Karpas-422 (cell line): ENCODE results near the gene CLOCK. TPM values are rescaled to one million over a fixed set of nuclear protein-coding genes. Genes with fewer than 3 reads are reported as not detected.
"Not testable (repeated sequence)": the region's sequence is repeated elsewhere in the genome, so short reads cannot be mapped to it uniquely, and the experiment has no call there.

ENCODE experiments used
- DNase-seq: peaks from one replicate; pipeline ENCODE4 v3.0.0-alpha.2; 2015
- H2AFZ ChIP-seq: fragments of 200-600 bp; sonication (generic); 2 replicates; pipeline ENCODE4 v1.6.1; 2014; ENCODE audit warnings: antibody characterized with exemption, low read length, mixed read lengths
- H3K27ac ChIP-seq: fragments of 200-600 bp; sonication (generic); 2 replicates; pipeline ENCODE4 v1.5.1; 2014; ENCODE audit warnings: mild to moderate bottlenecking, low read length, moderate library complexity
- H3K27me3 ChIP-seq: fragments of 200-600 bp; sonication (generic); 2 replicates; pipeline ENCODE4 v1.6.1; 2014; ENCODE audit warnings: low read length, mixed read lengths
- H3K36me3 ChIP-seq: fragments of 200-600 bp; sonication (generic); 2 replicates; pipeline ENCODE4 v1.6.1; 2014; ENCODE audit warnings: low read length, mixed read lengths; ENCODE audit not compliant: insufficient read depth
- H3K4me1 ChIP-seq: fragments of 200-600 bp; sonication (generic); 2 replicates; pipeline ENCODE4 v1.6.1; 2014; ENCODE audit warnings: mild to moderate bottlenecking, low read length, mixed read lengths
- H3K4me2 ChIP-seq: fragments of 200-600 bp; sonication (generic); 2 replicates; pipeline ENCODE4 v1.6.1; 2014; ENCODE audit warnings: low read length, low read depth, mild to moderate bottlenecking; ENCODE audit not compliant: poor library complexity, severe bottlenecking
- H3K4me3 ChIP-seq: fragments of 200-600 bp; sonication (generic); 2 replicates; pipeline ENCODE4 v1.5.1; 2014; ENCODE audit warnings: mild to moderate bottlenecking, antibody characterized with exemption, low read length, mixed read lengths
- H3K79me2 ChIP-seq: fragments of 200-600 bp; sonication (generic); 2 replicates; pipeline ENCODE4 v1.6.1; 2014; ENCODE audit warnings: mild to moderate bottlenecking, low read length, mixed read lengths
- H3K9ac ChIP-seq: fragments of 200-600 bp; sonication (generic); 2 replicates; pipeline ENCODE4 v1.6.0; 2014; ENCODE audit warnings: low read length
- H3K9me2 ChIP-seq: fragments of 200-600 bp; sonication (generic), shearing (Covaris generic); replicated peaks from 2 replicates; pipeline ENCODE4 v1.6.0; 2014; ENCODE audit warnings: mild to moderate bottlenecking, low read length, moderate library complexity; ENCODE audit not compliant: insufficient read depth
- H3K9me3 ChIP-seq: fragments of 300-700, 200-600 bp; sonication (generic); 2 replicates; pipeline ENCODE4 v1.6.1; 2014; ENCODE audit warnings: low read length, mixed read lengths
- H4K20me1 ChIP-seq: fragments of 200-600 bp; sonication (generic); 2 replicates; pipeline ENCODE4 v1.6.1; 2014; ENCODE audit warnings: mild to moderate bottlenecking, antibody characterized with exemption, low read length, low read depth; ENCODE audit not compliant: insufficient read depth
- total RNA-seq: library from RNA; depleted of rRNA; stranded (reverse); fragments of >200 nt; shearing (Covaris generic); gene quantifications from 2 replicates; pipeline ENCODE4 v1.2.3, GENCODE V29; 2014; ENCODE audit warnings: low replicate concordance

The CLOCK gene
- total RNA-seq, 1 experiment from 2014 or later = 2.3 TPM

GRCh38 chr4:55568905-55569504, 22.3 kb upstream of the CLOCK start:
- no peak for DNase-seq
- Histone ChIP-seq H3K4me1 (no peaks in the 10 kb centered on the region), H3K9ac (no peak overlapping the region), H3K79me2 (no peaks in the 10 kb centered on the region), H2AFZ (no peak overlapping the region), H3K4me2 (no peak overlapping the region), H3K4me3 (no peak overlapping the region), H3K36me3 (no peaks in the 10 kb centered on the region), H3K9me2 (no peaks in the 10 kb centered on the region), H3K27me3 (no peaks in the 10 kb centered on the region), H4K20me1 (no peaks in the 10 kb centered on the region), H3K9me3 (no peaks in the 10 kb centered on the region), H3K27ac (no peak overlapping the region)

GRCh38 chr4:55561889-55562288, 15.2 kb upstream of the CLOCK start:
- Histone ChIP-seq H3K36me3 (no peaks in the 10 kb centered on the region), H3K9me3 (no peaks in the 10 kb centered on the region), H3K4me1 (peaks cover 8% of the 10 kb centered on the region), H3K9ac (no peak overlapping the region), H3K4me2 (no peak overlapping the region), H3K27ac (no peak overlapping the region), H2AFZ (no peak overlapping the region), H3K4me3 (no peak overlapping the region), H3K27me3 (no peaks in the 10 kb centered on the region), H4K20me1 (no peaks in the 10 kb centered on the region), H3K9me2 (no peaks in the 10 kb centered on the region), H3K79me2 (no peaks in the 10 kb centered on the region)
- DNase-seq = peak; percentile 68

GRCh38 chr4:55560096-55560495, 13.4 kb upstream of the CLOCK start:
- Histone ChIP-seq H3K27ac (no peak overlapping the region), H2AFZ (no peak overlapping the region), H4K20me1 (no peaks in the 10 kb centered on the region), H3K9ac (no peak overlapping the region), H3K9me3 (no peaks in the 10 kb centered on the region), H3K4me2 (no peak overlapping the region), H3K4me3 (no peak overlapping the region), H3K4me1 (peaks cover 8% of the 10 kb centered on the region), H3K36me3 (no peaks in the 10 kb centered on the region), H3K79me2 (no peaks in the 10 kb centered on the region), H3K9me2 (no peaks in the 10 kb centered on the region), H3K27me3 (no peaks in the 10 kb centered on the region)
- no peak for DNase-seq

GRCh38 chr4:55554453-55555030, 7.8 kb upstream of the CLOCK start:
- H3K79me2 ChIP-seq = no peaks in the 10 kb centered on the region
- peak overlapping the region; percentile 11 for H3K4me2 ChIP-seq
- no peak overlapping the region for H2AFZ ChIP-seq
- no peaks in the 10 kb centered on the region for H3K9me3 ChIP-seq
- H3K27me3 ChIP-seq = no peaks in the 10 kb centered on the region
- no peak overlapping the region for H3K9ac ChIP-seq
- H3K4me3 ChIP-seq = no peak overlapping the region
- H3K9me2 ChIP-seq = no peaks in the 10 kb centered on the region
- no peaks in the 10 kb centered on the region for H3K36me3 ChIP-seq
- no peaks in the 10 kb centered on the region for H4K20me1 ChIP-seq
- DNase-seq = peak; percentile 66
- H3K27ac ChIP-seq = no peak overlapping the region
- H3K4me1 ChIP-seq = peaks cover 9% of the 10 kb centered on the region

GRCh38 chr4:55553441-55554201, 6.9 kb upstream of the CLOCK start:
- Histone ChIP-seq H3K9me2 (no peaks in the 10 kb centered on the region), H3K4me3 (peak overlapping the region; percentile 18; the same call in 1 of the 2 replicates), H3K4me2 (peak overlapping the region; percentile 33), H3K27me3 (no peaks in the 10 kb centered on the region), H3K9ac (no peak overlapping the region), H3K36me3 (no peaks in the 10 kb centered on the region), H2AFZ (no peak overlapping the region), H3K9me3 (no peaks in the 10 kb centered on the region), H3K4me1 (peaks cover 9% of the 10 kb centered on the region), H3K27ac (no peak overlapping the region), H4K20me1 (no peaks in the 10 kb centered on the region), H3K79me2 (no peaks in the 10 kb centered on the region)
- DNase-seq = peak; percentile 53

- H3K79me2 ChIP-seq, H3K4me3 ChIP-seq, DNase-seq, H3K9me2 ChIP-seq, H3K9ac ChIP-seq, H3K27ac ChIP-seq, H2AFZ ChIP-seq, H4K20me1 ChIP-seq, H3K4me2 ChIP-seq, H3K36me3 ChIP-seq, H3K9me3 ChIP-seq, H3K27me3 ChIP-seq: not testable (repeated sequence)
- peaks cover 19% of the 10 kb centered on the region for H3K4me1 ChIP-seq
Measured at GRCh38 chr4:55551964-55552363, 5.3 kb upstream of the CLOCK start.

- no peak for DNase-seq
- Histone ChIP-seq H4K20me1 (peaks cover 4% of the 10 kb centered on the region; the same call in 1 of the 2 replicates), H3K9ac (no peak overlapping the region), H3K4me3 (no peak overlapping the region), H2AFZ (no peak overlapping the region), H3K27me3 (0 out of 2 replicates have a peak, but pooled peaks cover 2% of the 10 kb centered on the region), H3K36me3 (no peaks in the 10 kb centered on the region), H3K79me2 (no peaks in the 10 kb centered on the region), H3K4me1 (peaks cover 26% of the 10 kb centered on the region), H3K27ac (no peak overlapping the region), H3K9me2 (no peaks in the 10 kb centered on the region), H3K4me2 (no peak overlapping the region), H3K9me3 (no peaks in the 10 kb centered on the region)
Measured at GRCh38 chr4:55549888-55550287, 3.2 kb upstream of the CLOCK start.

- DNase-seq = no peak
- no peak overlapping the region for H3K27ac ChIP-seq
- H3K4me3 ChIP-seq = peak overlapping the region; percentile 81
- no peak overlapping the region for H3K9ac ChIP-seq
- H3K9me3 ChIP-seq = no peaks in the 10 kb centered on the region
- H3K79me2 ChIP-seq = no peaks in the 10 kb centered on the region
- H3K9me2 ChIP-seq = no peaks in the 10 kb centered on the region
- H4K20me1 ChIP-seq = peaks cover 9% of the 10 kb centered on the region; the same call in 1 of the 2 replicates
- 0 out of 2 replicates have a peak, but pooled peaks cover 2% of the 10 kb centered on the region for H3K27me3 ChIP-seq
- H3K4me1 ChIP-seq = peaks cover 17% of the 10 kb centered on the region
- H3K4me2 ChIP-seq = peak overlapping the region; percentile 94
- H3K36me3 ChIP-seq = no peaks in the 10 kb centered on the region
- no peak overlapping the region for H2AFZ ChIP-seq
Measured at GRCh38 chr4:55547918-55548317, 1.2 kb upstream of the CLOCK start.
